Right lobe of liver (tissue), 6 donors: ENCODE results near the gene NTNG2. TPM values are rescaled to one million over a fixed set of nuclear protein-coding genes. Genes with fewer than 3 reads are reported as not detected.

Experiments used
- ATAC-seq, 4 donors: fragments of 200-7000 bp; cut with Tn5 transposase; one replicate each; pipeline ENCODE4 v1.9.1; 2020; ENCODE audit warnings: mild to moderate bottlenecking in 4 of 4, moderate library complexity in 4 of 4
- DNase-seq, 3 donors: peaks; one replicate each; pipeline ENCODE4 v3.0.0-alpha.2; 2020
- H3K27ac ChIP-seq, 3 donors: fragments of 200-600 bp; one replicate each; pipeline ENCODE4 v1.8.0; 2022
- H3K27me3 ChIP-seq, 2 donors: fragments of 200-600 bp; one replicate each; pipeline ENCODE4 v1.8.0; 2022
- H3K36me3 ChIP-seq, 4 donors: fragments of 200-600 bp; sonication (generic) in 1 of 4; one replicate each; pipeline versions ENCODE4 v1.5.1 to v1.8.0; 2017 to 2022; ENCODE audit warnings: control low read depth in 1 of 4
- H3K4me1 ChIP-seq, 4 donors: fragments of 200-600 bp; sonication (generic) in 1 of 4; one replicate each; pipeline versions ENCODE4 v1.5.1 to v1.8.0; 2017 to 2022; ENCODE audit warnings: control low read depth in 1 of 4
- H3K4me3 ChIP-seq, 3 donors: fragments of 200-600 bp; one replicate each; pipeline ENCODE4 v1.8.0; 2022
- H3K9me3 ChIP-seq, 4 donors: fragments of 200-600 bp; sonication (generic) in 1 of 4; one replicate each; pipeline versions ENCODE4 v1.5.1 to v1.8.0; 2017 to 2022; ENCODE audit warnings: control low read depth in 1 of 4
- CTCF ChIP-seq, 4 donors: fragments of 200-600 bp in 3 of 4; fragments of 450-650 bp in 1 of 4; IDR thresholded peaks; one replicate each; pipeline versions ENCODE4 v1.5.1 to v1.8.0; 2016 to 2022; ENCODE audit warnings: antibody characterized with exemption in 4 of 4, mild to moderate bottlenecking in 2 of 4
- POLR2A ChIP-seq: fragments of 450-650 bp; IDR thresholded peaks from one replicate; pipeline ENCODE4 v1.6.1; 2017; ENCODE audit warnings: antibody characterized with exemption, mild to moderate bottlenecking
- WGBS: methylation state at CpG from one replicate; pipeline ENCODE4 v1.1.6; 2018; ENCODE audit warnings: low coverage, low lambda C conversion rate; ENCODE audit not compliant: insufficient coverage; ENCODE audit errors: missing lambda C conversion rate; 5-methylcytosine and 5-hydroxymethylcytosine counted together
- intact Hi-C, 2 donors: fragments of 100-400 bp; cut with DNase I; formaldehyde crosslinking; loops; one replicate each; pipeline versions ENCODE4 v1.11.2 to v1.14.1; 2022
- total RNA-seq, 6 experiments: library from RNA; depleted of rRNA in 2 of 6; stranded (reverse); fragments of >200 nt in 2 of 6; fragmentation: NEBNext Ultra II Directional in 3 of 6; extraction: Animal tissue kit (Norgen Biotek cat#: 25700) in 3 of 6; gene quantifications; one replicate each; pipeline versions ENCODE4 v1.1.0 to v1.2.4, GENCODE V29; 2016 to 2023
- donor health status: DM: no; HTN: yes; CAD: no.
- donor health status: DM: no; HTN: no; CAD: no.
- donor health status: DM: no; HTN: no; CAD: no.
- donor health status: DM: no; HTN: yes; CAD: no.
- donor health status: DM: no; HTN: yes; CAD: no.

Gene NTNG2
- total RNA-seq, 6 experiments from 2014 or later = 0.12 to 1.6 (median 0.24) TPM

- intact Hi-C loops = no loop called here
- DNase-seq = no peak
- no peaks in the 10 kb centered on the region for H3K36me3 ChIP-seq
- peak overlapping the region; percentile 27 to 54 (median 31) for H3K4me3 ChIP-seq
- WGBS = 5% methylated on average over 9 of the region's 50 CpGs
- H3K9me3 ChIP-seq = no peaks in the 10 kb centered on the region
- H3K27ac ChIP-seq = no peak overlapping the region
- ATAC-seq = no peak
- H3K4me1 ChIP-seq = peaks cover 3 to 25% (median 13%) of the 10 kb centered on the region in 4 donors
- TF ChIP-seq POLR2A = no peak
- no peak for TF ChIP-seq CTCF (IDR thresholded peaks at IDR 0.05)
- peaks cover 0 to 13% of the 10 kb centered on the region in 2 donors for H3K27me3 ChIP-seq
These were observed 786 bp upstream of the NTNG2 start for GRCh38 chr9:132160802-132161742.

DNA sequence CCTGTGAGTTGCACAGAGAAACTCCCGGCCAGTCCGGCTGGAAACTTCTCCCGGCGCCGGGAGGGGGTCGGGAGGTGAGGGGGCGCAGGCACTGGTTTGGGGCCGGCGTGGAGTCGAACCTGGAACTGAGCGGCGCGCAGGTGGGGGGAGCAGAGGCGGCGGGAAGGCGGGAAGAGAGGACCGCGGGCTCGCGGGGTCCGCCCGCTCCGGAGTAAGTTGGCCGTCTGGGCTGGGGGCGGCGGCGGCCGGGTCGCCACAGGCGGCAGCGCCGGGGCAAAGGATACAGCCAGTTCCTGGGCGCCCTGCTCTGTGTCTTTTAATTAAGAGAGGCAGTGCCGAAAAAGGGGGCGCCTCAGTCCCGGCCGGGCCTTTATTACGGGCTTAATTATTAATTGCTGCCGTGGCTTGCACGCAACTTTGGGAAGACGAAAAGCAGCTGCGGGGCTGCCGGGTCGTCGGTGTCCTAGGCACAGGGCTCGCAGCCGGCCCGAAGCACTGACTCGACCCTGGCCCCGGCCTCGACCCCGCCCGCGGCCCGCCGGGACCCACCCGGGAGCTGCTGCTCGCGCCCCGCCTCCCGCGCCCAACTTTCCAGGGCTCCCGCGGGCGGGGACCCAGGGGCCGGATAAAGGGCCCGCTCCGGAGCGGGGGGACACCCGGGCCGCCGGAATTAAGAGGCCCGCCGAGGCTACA, 1.1 kb downstream of the NTNG2 start:
- ATAC-seq (no peak), DNase-seq (no peak)
- intact Hi-C loops = no loop called here
- H3K9me3 ChIP-seq = no peaks in the 10 kb centered on the region
- WGBS = 0% methylated on average over 31 of the region's 74 CpGs
- H3K27ac ChIP-seq = no peak overlapping the region
- H3K27me3 ChIP-seq = peaks cover 0 to 13% of the 10 kb centered on the region in 2 donors
- H3K4me1 ChIP-seq = peaks cover 3 to 25% (median 13%) of the 10 kb centered on the region in 4 donors
- H3K4me3 ChIP-seq = peak overlapping the region; percentile 23 to 27 (median 23)
- no peak for TF ChIP-seq POLR2A
- no peak for TF ChIP-seq CTCF (IDR thresholded peaks at IDR 0.05)
- H3K36me3 ChIP-seq = no peaks in the 10 kb centered on the region

- Histone ChIP-seq H3K27ac (no peak overlapping the region), H3K9me3 (no peaks in the 10 kb centered on the region), H3K4me1 (peaks cover 3 to 25% (median 13%) of the 10 kb centered on the region in 4 donors), H3K27me3 (peaks cover 0 to 13% of the 10 kb centered on the region in 2 donors), H3K4me3 (peak overlapping the region; percentile 23 to 27 (median 23)), H3K36me3 (no peaks in the 10 kb centered on the region)
- ATAC-seq = peak in 2 of 4 donors; percentile 13 to 23
- TF ChIP-seq CTCF (IDR thresholded peaks at IDR 0.05) = no peak
- TF ChIP-seq POLR2A = no peak
- intact Hi-C loops = no loop called here
- no peak for DNase-seq
- WGBS = 0% methylated on average over 3 of the region's 29 CpGs
These were observed 1.6 kb downstream of the NTNG2 start for GRCh38 chr9:132163457-132163875.

GRCh38 chr9:132163876-132164603, 2.2 kb downstream of the NTNG2 start:
- Histone ChIP-seq H3K36me3 (no peaks in the 10 kb centered on the region), H3K4me3 (no peak overlapping the region), H3K4me1 (peaks cover 3 to 25% (median 13%) of the 10 kb centered on the region in 4 donors), H3K27ac (no peak overlapping the region), H3K9me3 (no peaks in the 10 kb centered on the region), H3K27me3 (peaks cover 0 to 16% of the 10 kb centered on the region in 2 donors)
- no peak for DNase-seq
- 11% methylated on average over 33 of the region's 45 CpGs for WGBS
- intact Hi-C loops = no loop called here
- peak; percentile 6 to 16 (median 8) for ATAC-seq
- TF ChIP-seq CTCF (IDR thresholded peaks at IDR 0.05) (no peak), POLR2A (no peak)
